ENCODE measurements around the gene ZNF664.

DNA sequence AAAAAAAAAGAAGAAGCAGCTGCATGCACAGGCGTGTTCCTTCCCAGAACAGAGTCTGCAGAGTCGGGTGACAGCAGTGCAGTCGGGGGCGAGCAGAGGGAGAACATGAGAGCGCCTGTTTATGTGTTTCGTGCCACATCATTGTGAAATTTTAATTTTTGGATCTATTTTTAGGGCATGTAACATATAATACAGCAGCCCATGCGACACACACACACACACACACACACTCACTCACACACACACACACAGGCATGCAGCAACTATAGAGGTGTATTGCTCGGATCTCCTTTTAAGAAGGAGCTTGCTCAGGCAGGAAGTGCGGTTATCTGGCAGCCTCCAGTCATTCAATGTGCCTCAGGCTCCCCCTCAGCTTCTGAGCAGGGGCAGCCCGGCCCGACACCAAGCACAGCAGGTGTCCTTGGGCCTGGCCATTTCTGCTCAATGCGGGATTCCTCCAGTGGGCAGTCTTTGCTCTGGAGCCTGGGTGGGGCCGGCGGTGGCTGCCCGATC lies 71.8 kb downstream of the ZNF664 start:
- TF ChIP-seq CTCF (IDR thresholded peaks at IDR 0.05) (no peak), EZH2 (IDR thresholded peaks at IDR 0.05; ENCODE audit: borderline replicate concordance, insufficient read depth, low read depth, low read length, poor library complexity, severe bottlenecking) (no peak)
